Prostate gland (tissue), 2 donors: ENCODE measurements around the gene C19orf44. TPM values are rescaled to one million over a fixed set of nuclear protein-coding genes. Genes with fewer than 3 reads are reported as not detected.

Experiments used
- DNase-seq: peaks from one replicate; pipeline ENCODE4 v3.0.0-alpha.2; 2019; ENCODE audit warnings: low spot score
- H3K27ac ChIP-seq, 2 donors: fragments of 200-600 bp; sonication (generic); 2 replicates each; pipeline ENCODE4 v1.5.1; 2017 to 2019
- H3K27me3 ChIP-seq: fragments of 200-600 bp; sonication (generic); replicated peaks from 2 replicates; pipeline ENCODE4 v1.5.1; 2019; ENCODE audit not compliant: insufficient read depth
- H3K36me3 ChIP-seq, 2 donors: fragments of 200-600 bp; sonication (generic); 1 replicate in 1 of 2; 2 replicates in 1 of 2; pipeline versions ENCODE4 v1.5.1 to v1.8.1; 2017 to 2019
- H3K4me1 ChIP-seq: fragments of 200-600 bp; sonication (generic); replicated peaks from 2 replicates; pipeline ENCODE4 v1.5.1; 2019
- H3K4me3 ChIP-seq, 2 donors: fragments of 200-600 bp; sonication (generic); 2 replicates each; pipeline ENCODE4 v1.5.1; 2017 to 2019
- H3K9me3 ChIP-seq: fragments of 200-600 bp; sonication (generic); 2 replicates; pipeline ENCODE4 v1.5.1; 2017
- POLR2A ChIP-seq: fragments of 450-650 bp; IDR thresholded peaks from one replicate; pipeline ENCODE4 v1.6.1; 2016; ENCODE audit warnings: antibody characterized with exemption, mild to moderate bottlenecking
- POLR2AphosphoS5 ChIP-seq: sonication (generic); formaldehyde crosslinking; IDR thresholded peaks from one replicate; pipeline ENCODE4 v1.6.1; 2017; ENCODE audit warnings: antibody characterized with exemption
- WGBS: methylation state at CpG from one replicate; pipeline ENCODE4 v1.1.5; 2018; 5-methylcytosine and 5-hydroxymethylcytosine counted together
- intact Hi-C: fragments of 100-400 bp; cut with DNase I; formaldehyde crosslinking; loops from one replicate; pipeline ENCODE4 v1.14.2; 2022
- total RNA-seq, 2 donors: library from RNA; depleted of rRNA; stranded (reverse); fragments of >200 nt; gene quantifications; one replicate each; pipeline ENCODE4 v1.1.0, GENCODE V29; 2016
- TF ChIP-seq, protein P1 (sequence below), 4 experiments: fragments of 200-600 bp in 2 of 4; fragments of 450-650 bp in 2 of 4; sonication (generic) in 2 of 4; IDR thresholded peaks; 1 replicate in 3 of 4; 2 replicates in 1 of 4; pipeline ENCODE4 v1.5.1; 2016 to 2019; ENCODE audit warnings: antibody characterized with exemption in 4 of 4, mild to moderate bottlenecking in 2 of 4, moderate library complexity in 2 of 4

The C19orf44 gene
- total RNA-seq, 2 donors from 2014 or later, result 8.0 to 13.7 TPM

DNA sequence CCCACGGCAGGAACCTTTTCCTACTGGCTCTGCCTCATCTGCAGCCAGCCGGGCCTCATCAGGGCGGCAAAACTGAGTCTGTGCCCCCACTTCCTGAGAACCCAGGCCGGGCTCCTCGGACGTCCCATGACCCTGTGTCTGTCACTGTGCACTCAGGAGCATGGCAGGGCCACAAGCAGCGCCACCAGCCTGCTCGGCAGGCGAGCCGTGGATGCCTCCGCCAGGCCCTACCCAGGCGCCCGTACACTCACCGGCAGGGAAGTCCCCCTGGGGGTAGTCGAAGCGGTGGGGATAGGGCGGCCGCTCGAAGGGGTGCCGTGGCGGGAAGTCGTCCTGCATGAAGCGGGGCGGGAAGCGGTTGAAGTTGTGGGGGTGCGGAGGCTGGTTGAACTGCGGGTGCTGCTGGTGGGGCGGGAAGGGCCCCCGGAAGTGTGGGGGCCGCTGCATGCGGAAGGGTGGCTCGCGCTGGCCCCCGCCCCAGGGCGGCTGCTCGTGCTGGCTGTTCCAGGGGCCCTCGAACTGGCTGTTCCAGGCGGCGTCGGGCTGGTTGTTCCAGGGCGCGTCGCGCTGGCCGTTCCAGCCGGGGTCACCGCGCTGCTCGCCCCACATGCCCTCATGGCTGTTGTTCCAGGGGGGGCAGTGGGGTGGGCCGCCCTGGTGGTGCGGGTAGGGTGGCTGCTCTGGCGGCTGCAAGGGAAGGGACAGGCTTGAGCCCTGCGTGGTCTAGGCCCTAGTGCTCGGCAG is 29.0 kb downstream of the C19orf44 start:
- DNase-seq, result no peak
- peaks cover 13 to 73% of the 10 kb centered on the region in 2 donors for H3K36me3 ChIP-seq
- WGBS, result 97% methylated on average over 40 of the region's 54 CpGs

DNA sequence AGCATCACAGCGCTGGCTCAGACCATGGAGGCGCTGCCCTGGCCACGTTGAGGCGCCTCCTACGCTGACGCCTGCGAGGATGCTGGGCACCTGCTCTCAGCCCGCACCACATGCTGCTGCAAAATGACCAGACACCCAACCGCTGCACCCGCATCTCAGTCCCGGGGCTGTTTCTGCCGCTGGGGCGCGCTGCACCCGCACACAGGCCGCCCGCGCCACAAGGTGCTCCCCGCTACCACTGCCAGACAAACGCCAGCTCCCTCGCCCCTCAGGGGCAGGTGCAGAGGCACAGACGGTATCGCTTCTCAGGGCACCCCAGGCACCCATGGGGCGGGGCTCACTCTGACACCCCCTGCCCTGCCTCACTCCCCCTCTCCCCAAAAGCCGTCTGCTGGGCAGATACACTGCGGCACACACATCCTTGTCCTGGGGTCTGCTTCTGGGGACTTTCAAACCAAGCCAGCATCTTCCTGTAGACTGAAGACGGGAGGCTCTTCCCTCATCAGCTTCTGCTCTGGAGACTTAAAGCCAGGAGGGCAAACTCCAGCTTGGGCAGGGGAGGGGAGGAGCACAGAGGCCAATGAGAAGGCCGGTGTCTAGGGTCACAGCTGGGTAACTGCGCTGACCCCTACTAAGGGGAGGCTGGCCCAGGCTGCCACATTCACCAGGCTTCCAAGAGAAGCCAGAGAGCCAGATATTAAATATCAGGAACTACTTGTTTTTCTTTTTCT is 29.7 kb downstream of the C19orf44 start:
- intact Hi-C loops, result no loop called here
- Histone ChIP-seq H3K9me3 (no peaks in the 10 kb centered on the region), H3K4me3 (no peak overlapping the region), H3K27ac (no peak overlapping the region), H3K36me3 (peaks cover 18 to 75% of the 10 kb centered on the region in 2 donors), H3K27me3 (no peaks in the 10 kb centered on the region), H3K4me1 (no peaks in the 10 kb centered on the region)
- TF ChIP-seq, protein P1, sequence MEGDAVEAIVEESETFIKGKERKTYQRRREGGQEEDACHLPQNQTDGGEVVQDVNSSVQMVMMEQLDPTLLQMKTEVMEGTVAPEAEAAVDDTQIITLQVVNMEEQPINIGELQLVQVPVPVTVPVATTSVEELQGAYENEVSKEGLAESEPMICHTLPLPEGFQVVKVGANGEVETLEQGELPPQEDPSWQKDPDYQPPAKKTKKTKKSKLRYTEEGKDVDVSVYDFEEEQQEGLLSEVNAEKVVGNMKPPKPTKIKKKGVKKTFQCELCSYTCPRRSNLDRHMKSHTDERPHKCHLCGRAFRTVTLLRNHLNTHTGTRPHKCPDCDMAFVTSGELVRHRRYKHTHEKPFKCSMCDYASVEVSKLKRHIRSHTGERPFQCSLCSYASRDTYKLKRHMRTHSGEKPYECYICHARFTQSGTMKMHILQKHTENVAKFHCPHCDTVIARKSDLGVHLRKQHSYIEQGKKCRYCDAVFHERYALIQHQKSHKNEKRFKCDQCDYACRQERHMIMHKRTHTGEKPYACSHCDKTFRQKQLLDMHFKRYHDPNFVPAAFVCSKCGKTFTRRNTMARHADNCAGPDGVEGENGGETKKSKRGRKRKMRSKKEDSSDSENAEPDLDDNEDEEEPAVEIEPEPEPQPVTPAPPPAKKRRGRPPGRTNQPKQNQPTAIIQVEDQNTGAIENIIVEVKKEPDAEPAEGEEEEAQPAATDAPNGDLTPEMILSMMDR (IDR thresholded peaks at IDR 0.05), result no peak
- no peak for TF ChIP-seq POLR2AphosphoS5
- DNase-seq, result no peak
- 94% methylated on average over 20 of the region's 29 CpGs for WGBS

More for the DNA sequence above, 29.0 kb downstream of the C19orf44 start:
- Histone ChIP-seq H3K4me1 (no peaks in the 10 kb centered on the region), H3K4me3 (no peak overlapping the region), H3K27me3 (no peaks in the 10 kb centered on the region), H3K27ac (no peak overlapping the region), H3K9me3 (no peaks in the 10 kb centered on the region)
- no peak for TF ChIP-seq POLR2A
- TF ChIP-seq, protein P1 (IDR thresholded peaks at IDR 0.05), result no peak
- TF ChIP-seq POLR2AphosphoS5, result no peak
- intact Hi-C loops, result no loop called here

- Histone ChIP-seq H3K36me3 (peaks cover 32 to 76% of the 10 kb centered on the region in 2 donors), H3K4me3 (no peak overlapping the region), H3K27ac (peak overlapping the region in 1 of 2 donors; percentile 14), H3K4me1 (no peaks in the 10 kb centered on the region), H3K9me3 (no peaks in the 10 kb centered on the region), H3K27me3 (no peaks in the 10 kb centered on the region)
- TF ChIP-seq POLR2A (no peak), POLR2AphosphoS5 (no peak)
- TF ChIP-seq, protein P1 (IDR thresholded peaks at IDR 0.05), result no peak
- 68% methylated on average over 14 of the region's 14 CpGs for WGBS
- DNase-seq, result no peak
- intact Hi-C loops, result no loop called here
Observed at GRCh38 chr19:16527334-16527935, 31.2 kb downstream of the C19orf44 start.

DNA sequence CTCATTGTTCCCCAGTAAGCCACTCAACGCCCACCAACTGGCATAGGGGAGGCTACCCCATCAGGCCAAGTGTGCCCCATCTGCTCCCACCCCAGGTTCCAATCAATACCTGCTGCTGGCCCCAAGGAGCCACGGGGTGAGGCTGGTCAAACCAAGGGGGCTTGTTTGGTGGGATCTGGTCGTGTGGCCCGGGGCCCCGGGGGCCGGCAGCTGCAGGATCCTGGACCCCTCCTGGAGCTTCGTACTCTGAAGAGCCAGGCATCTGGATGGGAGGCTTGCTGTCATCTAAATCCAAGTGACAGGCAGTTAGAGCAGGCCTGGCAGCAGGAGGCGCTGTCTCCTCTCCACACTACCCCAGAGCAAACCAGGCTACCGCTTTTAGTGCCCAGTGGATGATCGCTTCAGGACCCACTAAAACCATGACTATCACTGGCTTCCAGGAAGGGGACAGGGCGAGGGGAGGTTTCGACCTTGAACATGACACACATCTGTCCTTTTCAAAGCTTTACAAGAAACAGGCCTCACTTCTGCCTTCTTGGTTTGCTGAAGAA is 31.9 kb downstream of the C19orf44 start:
- Histone ChIP-seq H3K4me3 (no peak overlapping the region), H3K27me3 (no peaks in the 10 kb centered on the region), H3K36me3 (peaks cover 38 to 76% of the 10 kb centered on the region in 2 donors), H3K27ac (peak overlapping the region in 1 of 2 donors; percentile 14), H3K4me1 (no peaks in the 10 kb centered on the region), H3K9me3 (no peaks in the 10 kb centered on the region)
- DNase-seq, result no peak
- intact Hi-C loops, result no loop called here
- WGBS, result 88% methylated on average over 12 of the region's 12 CpGs
- TF ChIP-seq POLR2A, result no peak
- TF ChIP-seq, protein P1 (IDR thresholded peaks at IDR 0.05), result peak in 3 of 4 experiments; percentile 9 to 28 (median 16)
